HCT116 (cell line): ENCODE data around the gene SH3GL2. TPM values are rescaled to one million over a fixed set of nuclear protein-coding genes. Genes with fewer than 3 reads are reported as not detected.

Experiments used
- ATAC-seq: fragments of 200-7000 bp; cut with Tn5 transposase; 2 replicates; pipeline ENCODE4 v1.9.1; 2020; ENCODE audit warnings: mild to moderate bottlenecking, moderate library complexity
- BruUV-seq: library from RNA; stranded (reverse); fragments of 400-500 nt; replicated peaks from 2 replicates; lab custom pipeline; 2021; lab: Mats Ljungman, UMichigan
- CTCF ChIA-PET: fragments of 300-600 bp; sonication (Branson Sonifier 250); formaldehyde crosslinking; loops from one replicate; lab custom pipeline; 2021; ENCODE audit warnings: antibody characterized with exemption; lab: Charles Lee
- POLR2A ChIA-PET: fragments of 300-600, 350-600 bp; sonication (Branson Sonifier 250); formaldehyde crosslinking; loops from one replicate; lab custom pipeline; 2021; ENCODE audit warnings: antibody characterized with exemption; lab: Charles Lee
- RAD21 ChIA-PET, 2 experiments: fragments of 300-600 bp; sonication (Branson Sonifier 250); formaldehyde crosslinking; loops; one replicate each; lab custom pipeline; 2023; ENCODE audit warnings: low total read pairs in 2 of 2; ENCODE audit not compliant: uncharacterized antibody in 2 of 2, unreplicated experiment in 2 of 2, low non-redundant PET in 1 of 2; lab: Charles Lee
- DNase-seq: peaks from one replicate; pipeline ENCODE4 v3.0.0-alpha.2; 2010; ENCODE audit warnings: low read depth, low spot score
- H2AFZ ChIP-seq: fragments of 200-600 bp; shearing (Covaris generic), sonication (generic); 2 replicates; pipeline ENCODE4 v1.6.1; 2017; ENCODE audit warnings: low read depth, mixed run types, mixed read lengths, antibody characterized with exemption, low read length; ENCODE audit not compliant: poor library complexity, severe bottlenecking
- H3K27ac ChIP-seq: 2 replicates; pipeline ENCODE4 v1.5.1; 2012; ENCODE audit warnings: low read depth, low read length
- H3K27me3 ChIP-seq: fragments of 200-600 bp; sonication (generic); 2 replicates; pipeline ENCODE4 v1.6.1; 2016; ENCODE audit warnings: mixed run types, low read length, mixed read lengths; ENCODE audit not compliant: insufficient read depth
- H3K36me3 ChIP-seq, 2 experiments: fragments of 200-500 bp in 1 of 2; fragments of 200-600 bp in 1 of 2; sonication (Bioruptor generic) in 1 of 2; sonication (generic) in 1 of 2; 2 replicates each; pipeline versions ENCODE4 v1.5.1 to v1.6.1; 2014 to 2016; ENCODE audit warnings: low read length in 2 of 2, inconsistent platforms in 1 of 2, mixed read lengths in 1 of 2, mixed run types in 1 of 2; ENCODE audit not compliant: insufficient read depth in 2 of 2, control insufficient read depth in 1 of 2
- H3K4me1 ChIP-seq, 2 experiments: fragments of 200-600 bp in 1 of 2; sonication (generic) in 1 of 2; 2 replicates each; pipeline versions ENCODE4 v1.5.1 to v1.6.1; 2012 to 2017; ENCODE audit warnings: low read length in 2 of 2, inconsistent platforms in 1 of 2, mild to moderate bottlenecking in 1 of 2, mixed read lengths in 1 of 2, mixed run types in 1 of 2, moderate library complexity in 1 of 2; ENCODE audit not compliant: insufficient read depth in 2 of 2, control insufficient read depth in 1 of 2
- H3K4me2 ChIP-seq: fragments of 200-600 bp; sonication (generic); 2 replicates; pipeline ENCODE4 v1.6.1; 2017; ENCODE audit warnings: mixed run types, low read length, mixed read lengths
- H3K4me3 ChIP-seq, 2 experiments: fragments of 200-600 bp in 1 of 2; sonication (generic) in 1 of 2; replicated peaks in 1 of 2; 2 replicates each; pipeline ENCODE4 v1.5.1; 2011 to 2016; ENCODE audit warnings: low read length in 2 of 2, control low read depth in 1 of 2, low read depth in 1 of 2, mild to moderate bottlenecking in 1 of 2, mixed read lengths in 1 of 2, mixed run types in 1 of 2
- H3K79me2 ChIP-seq: fragments of 200-600 bp; sonication (generic); 2 replicates; pipeline ENCODE4 v1.6.1; 2017; ENCODE audit warnings: mild to moderate bottlenecking, mixed run types, low read length, moderate library complexity, mixed read lengths; ENCODE audit not compliant: insufficient read depth
- H3K9ac ChIP-seq: fragments of 200-600 bp; sonication (generic); 2 replicates; pipeline ENCODE4 v1.6.1; 2016; ENCODE audit warnings: low read length, mixed read lengths
- H3K9me2 ChIP-seq: fragments of 200-600 bp; sonication (generic), shearing (Covaris generic); 2 replicates; pipeline ENCODE4 v1.6.1; 2017; ENCODE audit warnings: mixed run types, mild to moderate bottlenecking, moderate library complexity; ENCODE audit not compliant: insufficient read depth
- H3K9me3 ChIP-seq, 2 experiments: fragments of 200-500 bp in 1 of 2; fragments of 200-600 bp in 1 of 2; sonication (Bioruptor generic) in 1 of 2; sonication (generic) in 1 of 2; 2 replicates each; pipeline ENCODE4 v1.6.1; 2014 to 2017; ENCODE audit warnings: low read length in 2 of 2, mixed read lengths in 2 of 2, inconsistent platforms in 1 of 2, low read depth in 1 of 2, mild to moderate bottlenecking in 1 of 2, mixed run types in 1 of 2, moderate library complexity in 1 of 2; ENCODE audit not compliant: control insufficient read depth in 1 of 2, insufficient read depth in 1 of 2
- H4K20me1 ChIP-seq: fragments of 200-600 bp; sonication (generic), shearing (Covaris generic); 2 replicates; pipeline ENCODE4 v1.6.1; 2017; ENCODE audit warnings: mixed run types, mild to moderate bottlenecking, moderate library complexity; ENCODE audit not compliant: insufficient read depth
- CBX3 ChIP-seq: IDR thresholded peaks from 2 replicates; pipeline ENCODE4 v1.6.1; 2012; ENCODE audit warnings: low read depth
- CTCF ChIP-seq, 3 experiments: fragments of 200-600 bp in 1 of 3; sonication (generic) in 1 of 3; IDR thresholded peaks in 2 of 3; conservative IDR thresholded peaks in 1 of 3; 2 replicates each; pipeline ENCODE4 v1.5.1; 2012 to 2017; ENCODE audit warnings: low read depth in 2 of 3, low read length in 2 of 3, antibody characterized with exemption in 1 of 3, borderline replicate concordance in 1 of 3, control low read depth in 1 of 3, mild to moderate bottlenecking in 1 of 3, mixed read lengths in 1 of 3, mixed run types in 1 of 3, moderate library complexity in 1 of 3; ENCODE audit not compliant: insufficient read depth in 1 of 3
- MAX ChIP-seq: IDR thresholded peaks from 2 replicates; pipeline ENCODE4 v1.6.1; 2012
- POLR2AphosphoS5 ChIP-seq: IDR thresholded peaks from 2 replicates; pipeline ENCODE4 v1.6.1; 2011; ENCODE audit warnings: mild to moderate bottlenecking, low read depth, low read length, moderate library complexity
- RAD21 ChIP-seq: IDR thresholded peaks from 2 replicates; pipeline ENCODE4 v1.6.1; 2012; ENCODE audit warnings: low read depth, mild to moderate bottlenecking
- YY1 ChIP-seq: IDR thresholded peaks from 2 replicates; pipeline ENCODE4 v1.6.1; 2011; ENCODE audit warnings: low read length, low read depth, moderate library complexity, mild to moderate bottlenecking; ENCODE audit not compliant: insufficient replicate concordance; ENCODE audit errors: extremely low read depth
- intact Hi-C: fragments of 100-400 bp; cut with micrococcal nuclease; formaldehyde crosslinking; loops from 2 replicates; pipeline ENCODE4 v1.10.0; 2022
- total RNA-seq: library from RNA; stranded (reverse); gene quantifications from one replicate; pipeline ENCODE4 v1.2.1, GENCODE V29; 2021; ENCODE audit not compliant: unreplicated experiment

The SH3GL2 gene
- total RNA-seq, 1 experiment from 2014 or later = not detected

DNA sequence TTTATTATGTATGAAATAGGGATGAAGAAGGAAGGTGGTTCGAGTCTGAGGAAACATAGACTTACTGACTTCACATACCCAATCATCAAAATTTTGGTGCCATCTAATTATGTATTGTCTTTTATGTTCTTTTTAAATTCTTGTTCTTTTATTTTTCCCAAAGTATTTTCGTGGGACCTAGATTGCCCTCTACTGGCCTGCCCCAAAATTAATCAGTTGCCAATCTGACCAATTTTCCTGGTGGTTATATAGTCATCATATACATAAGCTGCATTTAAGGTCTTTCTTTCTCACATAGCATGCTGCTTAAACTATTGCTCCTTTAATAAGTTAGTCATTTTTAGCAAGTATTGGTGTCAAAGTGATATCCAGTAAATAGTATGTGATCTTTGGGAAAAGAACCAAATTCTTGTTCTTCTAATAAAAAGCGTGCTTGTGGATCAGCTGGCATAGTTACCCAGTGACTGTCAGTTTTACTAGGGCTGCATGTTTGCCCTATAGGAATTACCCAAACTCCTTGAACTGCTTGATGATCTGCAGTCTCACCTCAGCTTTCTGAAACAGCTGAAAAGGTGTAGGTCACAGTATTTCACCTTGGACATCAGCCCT lies 223.5 kb downstream of the SH3GL2 start:
- no peaks in the 10 kb centered on the region for H3K4me1 ChIP-seq
- no peak for ATAC-seq
- RAD21 ChIA-PET = no interaction called here
- H3K9me3 ChIP-seq = no peaks in the 10 kb centered on the region
- no peaks in the 10 kb centered on the region for H3K9me2 ChIP-seq
- no peaks in the 10 kb centered on the region for H4K20me1 ChIP-seq
- TF ChIP-seq CBX3 (no peak), YY1 (no peak), RAD21 (peak; percentile 33), CTCF (IDR thresholded peaks at IDR 0.05 in 2 of 3, conservative IDR thresholded peaks at IDR 0.05 in 1 of 3; ENCODE audit: borderline replicate concordance in 1 of 3, insufficient read depth in 1 of 3, low read depth in 2 of 3, low read length in 2 of 3) (peak in 2 of 3 experiments; percentile 30 to 51; a peak in 3 of 6 replicates)
- H3K4me3 ChIP-seq = no peak overlapping the region
- H3K9ac ChIP-seq = no peak overlapping the region
- H3K27ac ChIP-seq = no peak overlapping the region
- no peak for DNase-seq
- H3K4me2 ChIP-seq = no peak overlapping the region
- no peaks in the 10 kb centered on the region for H3K36me3 ChIP-seq
- BruUV-seq = no TSS peak
- no peaks in the 10 kb centered on the region for H3K27me3 ChIP-seq
- CTCF ChIA-PET = interaction anchor here (0.6 to 0.8 kb wide), 2 partner anchors 8 to 269 kb away, joined by 3 to 5 read pairs; no protein-coding TSS in a partner anchor
- H3K79me2 ChIP-seq = no peaks in the 10 kb centered on the region
- intact Hi-C loops = loop anchor here (2.0 kb wide), 1 partner anchor 272 kb away; no protein-coding TSS in a partner anchor
- POLR2A ChIA-PET = no interaction called here
- no peak overlapping the region for H2AFZ ChIP-seq

DNA sequence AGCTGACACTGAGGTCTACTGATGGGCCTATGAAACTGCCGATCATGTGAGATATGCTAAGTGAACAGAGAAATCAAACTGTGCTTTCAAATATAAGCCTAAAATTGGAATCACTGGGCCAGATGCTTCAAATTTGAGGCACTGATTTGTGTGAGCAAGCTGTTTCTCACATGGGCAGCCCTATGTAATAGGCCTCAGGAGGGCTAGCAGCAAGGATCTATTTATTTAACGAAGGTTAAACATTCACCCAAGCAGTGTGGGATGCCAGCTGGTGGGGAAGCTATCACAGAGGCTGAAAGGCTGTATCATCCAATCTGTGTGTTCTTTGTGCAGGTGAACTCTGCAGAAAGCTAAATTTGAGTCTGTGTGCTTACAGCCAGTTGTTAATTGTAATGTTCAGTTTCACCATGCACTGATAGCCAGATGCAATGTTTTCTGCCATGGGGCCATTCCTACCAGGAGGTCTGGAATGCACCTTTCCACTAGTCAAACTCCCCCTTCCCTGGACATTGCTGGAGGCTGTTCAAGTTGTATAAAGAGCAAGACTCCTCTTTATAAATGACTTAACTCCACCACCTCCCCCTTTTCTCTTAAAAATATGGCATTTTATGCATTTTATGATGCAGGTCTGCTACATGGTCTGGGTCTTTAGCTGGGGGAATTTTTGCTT lies 228.9 kb downstream of the SH3GL2 start:
- Histone ChIP-seq H3K9ac (no peak overlapping the region), H3K4me3 (no peak overlapping the region), H3K4me1 (no peaks in the 10 kb centered on the region), H3K27ac (no peak overlapping the region), H3K9me3 (no peaks in the 10 kb centered on the region), H3K36me3 (no peaks in the 10 kb centered on the region), H3K9me2 (no peaks in the 10 kb centered on the region), H2AFZ (no peak overlapping the region), H4K20me1 (no peaks in the 10 kb centered on the region), H3K4me2 (no peak overlapping the region), H3K79me2 (no peaks in the 10 kb centered on the region), H3K27me3 (no peaks in the 10 kb centered on the region)
- no TSS peak for BruUV-seq
- intact Hi-C loops = loop anchor here (1.0 kb wide), 1 partner anchor 401 kb away; no protein-coding TSS in a partner anchor
- ChIA-PET RAD21 (no interaction called here), POLR2A (no interaction called here), CTCF (no interaction called here)
- TF ChIP-seq POLR2AphosphoS5 = no peak
- no peak for TF ChIP-seq MAX
- no peak for TF ChIP-seq RAD21
- no peak for TF ChIP-seq CTCF (IDR thresholded peaks at IDR 0.05 in 2 of 3, conservative IDR thresholded peaks at IDR 0.05 in 1 of 3; ENCODE audit: borderline replicate concordance in 1 of 3, insufficient read depth in 1 of 3, low read depth in 2 of 3, low read length in 2 of 3)
- ATAC-seq (no peak), DNase-seq (no peak)
